WTC11 (cell line): ENCODE measurements around the gene FGFR2.

Source experiments
- ATF1 ChIP-seq: sonication (generic); formaldehyde crosslinking; IDR thresholded peaks from 2 replicates; pipeline ENCODE4 v1.8.1; 2023; ENCODE audit warnings: mild to moderate bottlenecking, moderate library complexity, missing genetic modification reagents
- ESRRA ChIP-seq: sonication (generic); formaldehyde crosslinking; IDR thresholded peaks from 2 replicates; pipeline ENCODE4 v1.8.1; 2022; ENCODE audit warnings: mild to moderate bottlenecking, missing genetic modification reagents, borderline replicate concordance
- RELA ChIP-seq: sonication (generic); formaldehyde crosslinking; IDR thresholded peaks from 2 replicates; pipeline ENCODE4 v1.8.1; 2022; ENCODE audit warnings: missing genetic modification reagents, mild to moderate bottlenecking, borderline replicate concordance
- SP1 ChIP-seq: sonication (generic); formaldehyde crosslinking; conservative IDR thresholded peaks from 2 replicates; pipeline ENCODE4 v1.8.1; 2022; ENCODE audit warnings: missing genetic modification reagents
- TF ChIP-seq, protein P1 (sequence below): fragments of 200-600 bp; IDR thresholded peaks from 2 replicates; pipeline ENCODE4 v1.8.0; 2022; ENCODE audit warnings: antibody characterized with exemption
- TF ChIP-seq, protein P2 (sequence below): sonication (generic); formaldehyde crosslinking; IDR thresholded peaks from 2 replicates; pipeline ENCODE4 v1.8.0; 2022; ENCODE audit warnings: mild to moderate bottlenecking, missing genetic modification reagents
- TF ChIP-seq, protein P3 (sequence below): sonication (generic); formaldehyde crosslinking; conservative IDR thresholded peaks from 2 replicates; pipeline ENCODE4 v1.8.1; 2022; ENCODE audit warnings: mild to moderate bottlenecking, missing genetic modification reagents
- TF ChIP-seq, protein P4 (sequence below): sonication (generic); formaldehyde crosslinking; IDR thresholded peaks from 2 replicates; pipeline ENCODE4 v1.8.1; 2022; ENCODE audit warnings: mild to moderate bottlenecking, missing genetic modification reagents, moderate library complexity, borderline replicate concordance

DNA sequence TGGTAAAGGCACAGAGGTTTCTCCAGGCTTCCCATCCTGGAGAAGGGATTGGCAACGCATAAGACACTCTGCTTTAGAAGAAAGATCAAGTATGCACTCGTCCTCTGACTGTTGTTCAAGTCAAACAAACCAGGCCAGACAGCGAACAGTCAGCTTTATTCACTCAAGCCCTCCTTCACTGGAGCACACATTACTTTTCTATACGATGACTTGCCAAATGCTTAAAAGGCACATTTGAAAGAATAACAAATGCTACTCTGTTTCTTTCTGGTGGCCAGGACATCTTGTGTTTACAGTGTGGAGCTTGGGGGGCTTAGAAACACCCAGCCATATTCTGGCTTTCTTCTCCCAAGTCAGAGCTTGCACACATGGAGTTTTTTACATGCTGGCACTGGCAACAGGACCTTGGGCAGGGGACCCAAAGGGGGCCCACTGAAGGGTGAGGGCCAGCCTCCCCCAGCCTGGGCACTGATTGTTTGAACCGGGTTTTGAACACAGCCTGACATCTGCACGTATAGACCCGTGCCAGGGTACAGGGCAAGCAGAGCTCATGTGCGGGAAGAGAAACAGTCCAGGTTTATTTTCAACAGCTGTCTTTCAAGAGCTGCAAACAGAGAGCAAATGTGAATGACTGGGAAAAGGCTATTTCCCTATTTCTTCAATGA lies 33.3 kb upstream of the FGFR2 start:
- TF ChIP-seq RELA (CRISPR knock-in tag) (no peak), ESRRA (CRISPR knock-in tag) (no peak), ATF1 (no peak), SP1 (CRISPR knock-in tag) (no peak)
- TF ChIP-seq, protein P1, sequence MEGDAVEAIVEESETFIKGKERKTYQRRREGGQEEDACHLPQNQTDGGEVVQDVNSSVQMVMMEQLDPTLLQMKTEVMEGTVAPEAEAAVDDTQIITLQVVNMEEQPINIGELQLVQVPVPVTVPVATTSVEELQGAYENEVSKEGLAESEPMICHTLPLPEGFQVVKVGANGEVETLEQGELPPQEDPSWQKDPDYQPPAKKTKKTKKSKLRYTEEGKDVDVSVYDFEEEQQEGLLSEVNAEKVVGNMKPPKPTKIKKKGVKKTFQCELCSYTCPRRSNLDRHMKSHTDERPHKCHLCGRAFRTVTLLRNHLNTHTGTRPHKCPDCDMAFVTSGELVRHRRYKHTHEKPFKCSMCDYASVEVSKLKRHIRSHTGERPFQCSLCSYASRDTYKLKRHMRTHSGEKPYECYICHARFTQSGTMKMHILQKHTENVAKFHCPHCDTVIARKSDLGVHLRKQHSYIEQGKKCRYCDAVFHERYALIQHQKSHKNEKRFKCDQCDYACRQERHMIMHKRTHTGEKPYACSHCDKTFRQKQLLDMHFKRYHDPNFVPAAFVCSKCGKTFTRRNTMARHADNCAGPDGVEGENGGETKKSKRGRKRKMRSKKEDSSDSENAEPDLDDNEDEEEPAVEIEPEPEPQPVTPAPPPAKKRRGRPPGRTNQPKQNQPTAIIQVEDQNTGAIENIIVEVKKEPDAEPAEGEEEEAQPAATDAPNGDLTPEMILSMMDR, result no peak
- TF ChIP-seq, protein P2, sequence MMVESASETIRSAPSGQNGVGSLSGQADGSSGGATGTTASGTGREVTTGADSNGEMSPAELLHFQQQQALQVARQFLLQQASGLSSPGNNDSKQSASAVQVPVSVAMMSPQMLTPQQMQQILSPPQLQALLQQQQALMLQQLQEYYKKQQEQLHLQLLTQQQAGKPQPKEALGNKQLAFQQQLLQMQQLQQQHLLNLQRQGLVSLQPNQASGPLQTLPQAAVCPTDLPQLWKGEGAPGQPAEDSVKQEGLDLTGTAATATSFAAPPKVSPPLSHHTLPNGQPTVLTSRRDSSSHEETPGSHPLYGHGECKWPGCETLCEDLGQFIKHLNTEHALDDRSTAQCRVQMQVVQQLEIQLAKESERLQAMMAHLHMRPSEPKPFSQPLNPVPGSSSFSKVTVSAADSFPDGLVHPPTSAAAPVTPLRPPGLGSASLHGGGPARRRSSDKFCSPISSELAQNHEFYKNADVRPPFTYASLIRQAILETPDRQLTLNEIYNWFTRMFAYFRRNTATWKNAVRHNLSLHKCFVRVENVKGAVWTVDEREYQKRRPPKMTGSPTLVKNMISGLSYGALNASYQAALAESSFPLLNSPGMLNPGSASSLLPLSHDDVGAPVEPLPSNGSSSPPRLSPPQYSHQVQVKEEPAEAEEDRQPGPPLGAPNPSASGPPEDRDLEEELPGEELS (CRISPR knock-in tag), result no peak
- TF ChIP-seq, protein P3, sequence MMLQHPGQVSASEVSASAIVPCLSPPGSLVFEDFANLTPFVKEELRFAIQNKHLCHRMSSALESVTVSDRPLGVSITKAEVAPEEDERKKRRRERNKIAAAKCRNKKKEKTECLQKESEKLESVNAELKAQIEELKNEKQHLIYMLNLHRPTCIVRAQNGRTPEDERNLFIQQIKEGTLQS (CRISPR knock-in tag), result no peak
- TF ChIP-seq, protein P4, sequence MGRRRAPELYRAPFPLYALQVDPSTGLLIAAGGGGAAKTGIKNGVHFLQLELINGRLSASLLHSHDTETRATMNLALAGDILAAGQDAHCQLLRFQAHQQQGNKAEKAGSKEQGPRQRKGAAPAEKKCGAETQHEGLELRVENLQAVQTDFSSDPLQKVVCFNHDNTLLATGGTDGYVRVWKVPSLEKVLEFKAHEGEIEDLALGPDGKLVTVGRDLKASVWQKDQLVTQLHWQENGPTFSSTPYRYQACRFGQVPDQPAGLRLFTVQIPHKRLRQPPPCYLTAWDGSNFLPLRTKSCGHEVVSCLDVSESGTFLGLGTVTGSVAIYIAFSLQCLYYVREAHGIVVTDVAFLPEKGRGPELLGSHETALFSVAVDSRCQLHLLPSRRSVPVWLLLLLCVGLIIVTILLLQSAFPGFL (CRISPR knock-in tag), result no peak
